Measurements from ENCODE around the gene AXIN1. TPM values are rescaled to one million over a fixed set of nuclear protein-coding genes. Genes with fewer than 3 reads are reported as not detected.

AXIN1 gene
- total RNA-seq, 1 donor from 2014 or later: 13.5 TPM

- DNase-seq (ENCODE audit: low spot score): no peak
- intact Hi-C loops (cut with DNase I): no loop called here
Measured at GRCh38 chr16:316741-317464, 35.6 kb downstream of the AXIN1 start.

DNA sequence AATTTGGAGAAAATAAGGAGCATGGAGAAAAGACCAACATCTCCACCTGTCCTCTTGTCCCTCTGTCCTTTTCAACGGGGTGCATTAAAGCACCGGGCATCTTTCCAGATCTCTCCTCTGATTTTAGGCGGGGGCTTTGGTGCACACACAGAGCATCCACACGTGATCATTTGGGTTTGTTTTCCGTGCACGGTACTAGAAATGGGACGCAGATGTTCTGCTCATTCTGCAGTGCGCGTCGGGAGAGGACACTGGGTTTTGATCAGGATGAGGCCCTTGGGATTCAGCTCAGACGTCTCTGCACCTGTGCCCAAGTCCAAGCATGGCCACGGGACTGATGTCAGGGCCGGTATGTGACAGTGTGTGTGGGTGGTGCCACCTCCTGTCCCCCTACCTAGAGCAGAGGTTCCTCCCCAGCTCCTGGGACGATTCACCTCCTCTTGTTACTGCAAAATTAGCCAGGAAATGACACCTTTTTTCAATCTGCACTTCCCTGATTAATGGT is 37.7 kb downstream of the AXIN1 start:
- intact Hi-C loops (cut with DNase I): no loop called here
- no peak for DNase-seq (ENCODE audit: low spot score)

DNA sequence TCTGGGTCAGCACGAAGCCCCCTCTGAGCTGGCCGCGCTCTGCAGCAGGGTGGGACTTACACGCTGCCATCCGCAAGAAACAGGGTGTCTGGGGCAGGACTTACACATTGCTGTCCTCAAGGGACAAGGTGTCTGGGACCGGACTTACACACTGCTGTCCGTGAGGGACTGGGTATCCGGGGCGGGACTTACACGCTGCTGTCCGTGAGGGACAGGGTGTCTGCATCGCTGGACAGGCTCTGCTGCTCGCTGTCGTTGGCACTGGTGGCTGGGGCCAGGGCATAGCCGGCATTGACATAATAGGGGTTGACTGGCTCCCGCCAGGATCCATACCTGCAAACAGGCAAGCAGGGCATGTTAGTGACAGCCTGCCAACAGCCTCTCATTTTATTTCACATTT is 38.2 kb downstream of the AXIN1 start:
- intact Hi-C loops (cut with DNase I): no loop called here
- no peak for DNase-seq (ENCODE audit: low spot score)

GRCh38 chr16:311725-312124 is 40.8 kb downstream of the AXIN1 start:
- no peak for DNase-seq (ENCODE audit: low spot score)
- intact Hi-C loops (cut with DNase I): no loop called here

DNA sequence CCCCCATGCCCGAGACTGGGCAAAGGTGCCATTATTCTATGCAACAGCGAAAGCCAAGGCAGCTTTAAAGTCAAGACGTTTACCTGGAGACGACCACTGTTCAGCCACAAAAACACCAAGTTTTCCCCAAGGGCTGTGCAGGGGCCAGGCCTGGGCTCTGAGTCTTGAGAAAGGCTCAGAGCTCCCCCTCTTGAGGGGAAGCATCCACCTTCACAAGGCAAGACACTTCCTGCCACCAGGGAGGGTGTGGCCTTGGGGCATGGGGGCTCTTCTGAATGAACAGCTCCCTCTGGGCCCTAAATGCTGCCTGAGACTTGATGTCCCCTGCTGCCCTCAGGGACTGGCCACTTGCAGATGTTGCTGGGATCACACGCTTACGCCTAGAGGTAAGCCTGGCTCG is 43.0 kb downstream of the AXIN1 start:
- DNase-seq (ENCODE audit: low spot score): no peak
- intact Hi-C loops (cut with DNase I): no loop called here

GRCh38 chr16:307691-308312 is 44.7 kb downstream of the AXIN1 start:
- intact Hi-C loops (cut with DNase I): no loop called here

DNA sequence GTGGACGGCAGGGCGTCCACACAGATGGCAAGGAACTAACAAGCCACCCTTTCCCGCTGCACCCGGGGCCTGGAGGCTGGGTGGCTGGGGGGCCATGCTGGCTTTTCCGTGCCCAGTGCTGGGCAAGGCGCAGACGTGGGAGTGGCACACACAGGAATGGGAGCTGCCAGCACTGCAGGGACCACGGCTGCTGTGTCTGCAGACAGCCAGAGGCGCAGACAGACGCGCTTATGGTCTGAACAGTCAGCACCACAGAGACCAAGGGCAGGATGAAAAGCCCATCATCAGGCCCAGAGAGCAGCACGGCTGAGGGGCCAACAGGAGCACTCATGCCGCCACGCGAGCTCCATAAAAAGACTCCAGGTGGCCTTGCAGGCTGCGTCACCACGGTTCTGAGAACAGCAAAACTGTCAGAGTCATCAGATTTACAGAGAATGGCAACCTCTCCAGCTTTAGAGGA is 45.6 kb downstream of the AXIN1 start:
- DNase-seq (ENCODE audit: low spot score): no peak
- intact Hi-C loops (cut with DNase I): no loop called here

More at GRCh38 chr16:307691-308312, 44.7 kb downstream of the AXIN1 start:
- no peak for DNase-seq (ENCODE audit: low spot score)

DNA sequence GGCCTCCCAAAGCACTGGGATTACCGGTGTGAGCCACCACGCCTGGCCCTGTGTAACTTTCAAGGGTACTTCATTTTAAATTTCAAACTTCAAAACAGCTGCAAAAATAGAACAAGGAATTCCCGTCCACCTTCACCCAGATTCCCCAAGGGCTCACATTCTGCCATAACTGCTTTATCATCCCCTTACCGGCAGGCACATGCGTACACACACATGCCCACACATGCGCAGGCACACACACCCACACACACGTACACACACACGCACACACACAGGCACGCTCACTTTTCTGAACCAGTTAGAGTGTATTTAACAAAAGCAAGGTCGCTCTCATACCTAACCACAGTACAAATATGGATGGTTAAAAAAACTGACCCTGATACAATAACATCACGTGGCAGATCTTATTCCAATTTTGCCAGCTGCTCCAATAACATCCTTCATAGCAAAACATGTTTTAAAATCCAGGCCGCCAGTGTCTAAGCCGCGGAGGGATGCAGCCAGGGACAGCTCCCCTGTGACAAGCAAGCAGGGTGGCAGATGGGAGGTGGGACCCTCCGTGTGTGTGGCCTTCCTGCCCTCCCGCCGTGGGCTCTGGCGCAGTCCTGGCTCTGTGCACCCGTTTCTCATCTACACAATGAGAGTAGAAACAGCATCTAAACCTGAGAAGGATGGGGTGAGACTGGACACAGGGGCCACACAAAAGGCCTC is 46.5 kb downstream of the AXIN1 start:
- intact Hi-C loops (cut with DNase I): no loop called here
- DNase-seq (ENCODE audit: low spot score): no peak

DNA sequence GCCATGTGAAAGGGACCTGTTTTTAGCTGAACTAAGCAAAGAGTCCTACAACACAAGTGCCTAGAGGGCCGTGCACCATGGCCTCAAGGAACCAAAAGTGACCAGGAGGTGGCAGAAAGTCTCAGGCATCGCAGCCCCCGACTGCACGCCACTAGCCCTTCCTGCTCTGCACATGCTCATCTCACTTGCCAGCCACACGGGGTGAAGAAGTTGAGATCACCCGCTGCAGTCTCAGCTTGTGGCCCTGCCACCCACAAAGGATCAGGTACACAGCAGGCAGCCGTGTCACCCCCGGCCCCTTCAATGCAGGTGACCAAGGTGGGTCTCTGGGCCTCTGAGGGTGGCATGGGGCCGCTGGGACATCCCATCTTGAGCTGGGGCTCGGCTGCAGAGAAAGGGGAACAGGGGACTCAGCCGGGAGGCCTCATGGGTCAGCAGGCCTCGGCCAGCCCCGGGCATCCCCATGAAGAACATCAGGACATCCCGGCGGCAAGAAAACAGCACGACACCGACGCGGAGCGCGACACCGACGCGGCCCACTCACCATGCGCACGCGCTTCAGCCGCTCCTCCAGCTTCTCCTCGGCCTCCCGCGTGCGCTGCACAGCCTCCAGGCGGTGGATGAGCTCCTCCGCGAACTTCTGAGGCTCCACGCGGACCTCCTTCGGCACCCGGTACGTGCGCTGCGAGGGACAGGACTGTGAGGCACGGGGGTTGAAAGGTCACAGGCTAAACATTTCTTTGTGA is 48.6 kb downstream of the AXIN1 start:
- intact Hi-C loops (cut with DNase I): no loop called here
- DNase-seq (ENCODE audit: low spot score): no peak

- intact Hi-C loops (cut with DNase I): no loop called here
- no peak for DNase-seq (ENCODE audit: low spot score)
Measured at GRCh38 chr16:301950-302349, 50.6 kb downstream of the AXIN1 start.

DNA sequence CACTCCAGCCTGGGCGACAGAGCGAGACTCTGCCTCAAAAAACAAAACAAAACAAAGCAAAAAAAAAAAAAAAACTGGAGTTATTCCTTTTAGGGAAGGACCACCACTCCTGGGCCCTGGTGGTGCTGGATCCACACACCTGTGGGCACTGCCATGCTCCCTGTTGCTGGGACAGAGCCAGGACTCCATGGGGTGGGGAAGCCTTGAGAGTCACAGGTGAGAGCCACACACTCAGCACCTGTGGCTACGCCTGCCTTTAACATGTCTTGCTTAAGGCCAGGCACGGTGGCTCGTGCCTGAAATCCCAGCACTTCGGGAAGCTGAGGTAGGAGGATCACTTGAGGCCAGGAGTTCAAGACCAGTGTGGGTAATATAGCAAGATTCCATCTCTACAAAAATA is 51.3 kb downstream of the AXIN1 start:
- DNase-seq (ENCODE audit: low spot score): no peak
- intact Hi-C loops (cut with DNase I): no loop called here

DNA sequence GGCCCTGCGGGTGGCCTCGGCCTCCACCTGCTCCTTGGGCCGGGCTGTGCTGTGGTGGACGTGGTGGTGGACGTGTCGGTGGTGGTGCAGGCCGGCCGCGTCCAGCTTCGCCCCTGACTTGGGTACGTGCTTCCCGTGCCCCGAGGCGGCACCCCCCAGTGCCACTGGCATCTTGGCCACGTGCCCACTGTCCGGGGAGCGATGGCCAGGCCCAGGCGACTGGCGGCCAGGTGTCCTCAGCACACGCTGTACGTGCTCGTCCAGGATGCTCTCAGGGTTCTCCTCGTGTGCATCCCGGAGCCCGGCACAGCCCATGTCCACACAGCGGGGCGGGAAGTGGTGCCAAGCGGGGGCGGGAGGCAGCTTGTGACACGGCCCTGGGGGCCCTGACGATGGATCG is 54.7 kb downstream of the AXIN1 start:
- no peak for DNase-seq (ENCODE audit: low spot score)
- intact Hi-C loops (cut with DNase I): no loop called here

- intact Hi-C loops (cut with DNase I): no loop called here
- no peak for DNase-seq (ENCODE audit: low spot score)
Measured at GRCh38 chr16:296806-297510, 55.6 kb downstream of the AXIN1 start.

DNA sequence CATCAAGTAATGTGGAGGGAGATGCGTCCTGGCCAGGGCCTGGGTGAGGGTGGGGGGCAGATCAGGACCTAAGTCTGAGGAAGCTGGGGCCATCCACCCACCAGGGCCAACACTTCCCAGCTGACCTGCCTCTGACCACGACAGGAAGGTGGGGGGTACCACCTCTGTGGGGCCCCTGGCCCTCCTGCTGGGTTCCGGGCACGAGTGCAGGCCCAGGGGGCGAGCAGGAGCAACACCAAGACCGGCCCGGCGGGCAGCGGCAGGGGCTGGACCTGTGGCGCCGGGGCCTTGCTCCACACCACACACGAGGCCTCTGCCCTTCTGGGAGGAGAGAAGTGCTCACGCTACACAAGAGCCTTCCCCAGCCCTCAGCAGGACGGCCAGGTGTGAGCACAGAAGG is 56.2 kb downstream of the AXIN1 start:
- no peak for DNase-seq (ENCODE audit: low spot score)
- intact Hi-C loops (cut with DNase I): no loop called here

GRCh38 chr16:293043-293775 is 59.3 kb downstream of the AXIN1 start:
- no peak for DNase-seq (ENCODE audit: low spot score)
- intact Hi-C loops (cut with DNase I): no loop called here

GRCh38 chr16:291539-291938 is 61.0 kb downstream of the AXIN1 start:
- intact Hi-C loops (cut with DNase I): no loop called here
- no peak for DNase-seq (ENCODE audit: low spot score)

DNA sequence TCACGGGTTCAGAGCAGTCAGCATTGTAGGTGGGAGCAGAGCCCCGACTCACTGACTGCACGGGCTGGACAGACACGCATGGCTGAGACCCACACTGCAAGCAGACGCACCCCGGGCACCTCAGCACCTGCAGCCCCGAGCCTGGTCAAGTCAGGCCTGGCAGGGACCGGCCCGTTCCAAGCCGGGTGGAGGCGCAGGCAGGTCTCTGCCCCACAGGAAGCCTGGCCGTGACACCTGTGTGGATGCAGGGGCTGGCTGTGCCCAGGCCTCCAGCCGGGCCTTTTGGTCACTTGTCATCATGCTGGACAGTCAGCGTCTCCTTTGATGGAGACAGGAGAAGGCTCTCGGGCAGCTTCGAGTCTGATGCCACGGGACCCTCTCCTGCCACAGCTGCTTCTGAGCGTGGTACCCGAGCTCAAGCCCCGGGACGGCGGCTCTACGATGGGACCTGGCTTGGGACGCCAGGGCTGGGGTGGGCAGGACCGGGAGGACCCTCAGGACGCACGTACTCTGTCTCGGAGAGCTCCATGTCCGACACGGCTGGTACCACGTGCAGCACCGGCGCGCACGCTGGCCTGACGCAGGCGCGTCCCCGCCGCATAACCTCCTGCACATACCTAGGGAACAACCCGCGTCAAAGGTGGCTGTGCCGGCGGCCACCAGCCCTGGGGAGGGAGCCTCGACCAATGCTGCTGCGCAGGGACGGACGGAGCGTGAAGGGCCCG is 61.7 kb downstream of the AXIN1 start:
- intact Hi-C loops (cut with DNase I): no loop called here
- DNase-seq (ENCODE audit: low spot score): no peak

GRCh38 chr16:290015-290680 is 62.4 kb downstream of the AXIN1 start:
- no peak for DNase-seq (ENCODE audit: low spot score)
- intact Hi-C loops (cut with DNase I): no loop called here

All from cardiac septum (tissue), 1 donor.